AG09309 (cell line): ENCODE measurements around the gene PPP5C.

ENCODE experiments used
- DNase-seq: peaks from one replicate; pipeline ENCODE4 v3.0.0-alpha.2; 2010; ENCODE audit warnings: low read depth
- H3K4me3 ChIP-seq: 2 replicates; pipeline ENCODE4 v1.5.1; 2011; ENCODE audit warnings: mild to moderate bottlenecking, low read depth, low read length, moderate library complexity; ENCODE audit not compliant: control insufficient read depth
- TF ChIP-seq, protein P1 (sequence below): IDR thresholded peaks from 2 replicates; pipeline ENCODE4 v1.5.1; 2011; ENCODE audit warnings: mild to moderate bottlenecking, low read depth, low read length, inconsistent platforms; ENCODE audit not compliant: insufficient read depth, control insufficient read depth; ENCODE audit errors: missing control alignments

The PPP5C gene

DNA sequence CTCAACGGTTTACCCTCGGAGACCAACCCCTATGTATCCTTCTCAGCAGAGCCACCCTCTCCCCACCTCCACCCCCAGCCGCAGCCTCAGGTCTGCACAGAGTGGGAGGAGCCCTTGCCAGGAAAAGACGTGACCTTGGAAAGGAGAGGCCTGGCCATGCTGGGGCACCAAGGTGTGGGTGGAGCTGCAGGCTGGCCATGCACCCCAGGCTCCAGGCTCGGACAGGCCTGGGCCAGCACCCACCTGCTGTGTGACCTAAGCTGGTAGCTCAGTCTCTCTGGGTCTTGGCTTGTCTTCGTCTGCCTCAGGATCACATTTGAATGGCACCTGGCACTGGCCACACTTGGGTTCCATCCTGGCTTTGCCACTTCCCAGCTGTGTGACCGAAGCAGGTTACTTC is 37.0 kb downstream of the PPP5C start:
- DNase-seq: no peak
- no peak overlapping the region for H3K4me3 ChIP-seq
- TF ChIP-seq, protein P1, sequence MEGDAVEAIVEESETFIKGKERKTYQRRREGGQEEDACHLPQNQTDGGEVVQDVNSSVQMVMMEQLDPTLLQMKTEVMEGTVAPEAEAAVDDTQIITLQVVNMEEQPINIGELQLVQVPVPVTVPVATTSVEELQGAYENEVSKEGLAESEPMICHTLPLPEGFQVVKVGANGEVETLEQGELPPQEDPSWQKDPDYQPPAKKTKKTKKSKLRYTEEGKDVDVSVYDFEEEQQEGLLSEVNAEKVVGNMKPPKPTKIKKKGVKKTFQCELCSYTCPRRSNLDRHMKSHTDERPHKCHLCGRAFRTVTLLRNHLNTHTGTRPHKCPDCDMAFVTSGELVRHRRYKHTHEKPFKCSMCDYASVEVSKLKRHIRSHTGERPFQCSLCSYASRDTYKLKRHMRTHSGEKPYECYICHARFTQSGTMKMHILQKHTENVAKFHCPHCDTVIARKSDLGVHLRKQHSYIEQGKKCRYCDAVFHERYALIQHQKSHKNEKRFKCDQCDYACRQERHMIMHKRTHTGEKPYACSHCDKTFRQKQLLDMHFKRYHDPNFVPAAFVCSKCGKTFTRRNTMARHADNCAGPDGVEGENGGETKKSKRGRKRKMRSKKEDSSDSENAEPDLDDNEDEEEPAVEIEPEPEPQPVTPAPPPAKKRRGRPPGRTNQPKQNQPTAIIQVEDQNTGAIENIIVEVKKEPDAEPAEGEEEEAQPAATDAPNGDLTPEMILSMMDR: no peak

DNA sequence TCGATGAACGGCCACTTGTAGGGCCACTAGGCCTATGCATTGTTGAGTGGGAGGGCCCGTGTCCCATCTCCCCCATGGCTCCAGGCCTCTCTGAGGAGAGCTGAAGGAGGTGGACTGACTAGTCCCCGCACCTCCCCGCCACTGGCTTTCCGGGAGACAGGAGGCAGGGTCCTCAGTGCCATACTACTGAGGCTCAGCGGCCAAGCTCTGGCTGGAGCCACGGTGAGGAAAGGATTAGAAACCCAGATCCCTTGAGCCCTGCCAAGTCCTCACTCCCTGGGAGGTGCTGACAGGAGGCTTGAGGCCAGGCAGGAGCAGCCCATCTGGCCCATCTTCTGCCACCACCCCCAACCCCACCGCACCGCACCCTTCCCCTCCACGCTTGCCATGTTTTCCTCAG is 37.5 kb downstream of the PPP5C start:
- DNase-seq: no peak
- TF ChIP-seq, protein P1: no peak

DNA sequence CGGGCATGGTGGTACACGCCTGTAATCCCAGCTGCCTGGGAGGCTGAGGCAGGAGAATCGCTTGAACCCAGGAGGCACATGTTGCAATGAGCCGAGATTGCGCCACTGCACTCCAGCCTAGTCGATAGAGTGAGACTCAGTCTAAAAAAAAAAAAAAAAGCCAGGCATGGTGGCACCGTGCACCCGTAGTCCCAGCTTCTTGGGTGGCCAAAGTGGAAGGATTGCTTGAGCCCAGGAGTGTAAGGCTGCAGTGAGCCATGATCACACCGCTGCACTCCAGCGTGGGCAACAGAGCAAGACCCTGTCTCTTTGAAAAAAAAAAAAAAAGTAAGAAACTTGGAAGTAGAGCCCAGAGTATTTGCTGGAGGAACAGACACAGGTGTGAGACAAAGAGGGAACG is 38.7 kb downstream of the PPP5C start:
- H3K4me3 ChIP-seq: no peak overlapping the region
- TF ChIP-seq, protein P1: no peak
- DNase-seq: no peak

More for the DNA sequence above, 37.5 kb downstream of the PPP5C start:
- no peak overlapping the region for H3K4me3 ChIP-seq

DNA sequence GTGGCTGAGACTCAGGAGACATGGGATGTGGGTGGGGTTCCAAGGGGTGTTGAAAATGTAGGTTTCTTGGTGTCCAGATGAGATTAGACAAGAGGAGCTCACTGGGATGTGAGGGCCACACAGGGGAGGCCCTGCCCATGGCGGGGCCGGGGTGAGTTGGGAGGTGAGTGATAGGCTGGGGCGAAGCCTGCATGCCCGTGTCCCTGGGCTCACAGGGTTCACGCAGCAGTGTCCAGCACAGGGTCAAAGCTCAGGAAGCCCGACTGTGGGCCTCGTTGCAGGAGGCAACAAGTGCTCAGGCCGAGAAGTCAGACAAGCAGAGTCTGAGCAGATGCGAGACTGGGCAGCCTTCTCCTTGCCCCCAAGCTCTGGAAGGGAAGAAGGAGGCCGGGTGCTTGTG is 39.3 kb downstream of the PPP5C start:
- no peak overlapping the region for H3K4me3 ChIP-seq
- TF ChIP-seq, protein P1: no peak
- DNase-seq: no peak

DNA sequence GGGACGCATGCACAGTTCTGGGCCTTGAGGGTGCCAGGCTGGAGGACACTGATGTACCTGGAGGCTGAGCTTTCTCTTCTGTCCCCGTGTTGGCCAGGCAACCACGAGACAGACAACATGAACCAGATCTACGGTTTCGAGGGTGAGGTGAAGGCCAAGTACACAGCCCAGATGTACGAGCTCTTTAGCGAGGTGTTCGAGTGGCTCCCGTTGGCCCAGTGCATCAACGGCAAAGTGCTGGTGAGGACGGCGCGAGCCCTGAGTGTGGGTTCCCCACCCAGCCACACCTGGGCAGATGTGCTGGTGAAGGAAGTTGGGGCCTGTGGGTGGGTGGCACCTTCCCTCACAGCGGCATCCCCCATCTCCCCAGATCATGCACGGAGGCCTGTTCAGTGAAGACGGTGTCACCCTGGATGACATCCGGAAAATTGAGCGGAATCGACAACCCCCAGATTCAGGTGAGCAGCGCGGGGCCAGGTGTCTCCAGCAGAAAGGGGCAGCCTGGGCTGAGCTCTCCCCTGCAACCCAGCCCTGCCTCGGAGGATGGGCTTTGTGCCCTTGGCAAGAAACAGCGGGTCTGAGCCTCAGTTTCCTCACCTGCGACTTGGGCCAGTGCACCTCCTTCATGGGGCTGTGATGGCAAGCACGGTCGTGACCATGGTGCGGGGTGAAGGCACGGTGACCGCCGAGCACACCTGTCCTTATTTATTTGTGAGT is 40.3 kb downstream of the PPP5C start:
- H3K4me3 ChIP-seq: no peak overlapping the region
- DNase-seq: no peak
- TF ChIP-seq, protein P1: no peak

DNA sequence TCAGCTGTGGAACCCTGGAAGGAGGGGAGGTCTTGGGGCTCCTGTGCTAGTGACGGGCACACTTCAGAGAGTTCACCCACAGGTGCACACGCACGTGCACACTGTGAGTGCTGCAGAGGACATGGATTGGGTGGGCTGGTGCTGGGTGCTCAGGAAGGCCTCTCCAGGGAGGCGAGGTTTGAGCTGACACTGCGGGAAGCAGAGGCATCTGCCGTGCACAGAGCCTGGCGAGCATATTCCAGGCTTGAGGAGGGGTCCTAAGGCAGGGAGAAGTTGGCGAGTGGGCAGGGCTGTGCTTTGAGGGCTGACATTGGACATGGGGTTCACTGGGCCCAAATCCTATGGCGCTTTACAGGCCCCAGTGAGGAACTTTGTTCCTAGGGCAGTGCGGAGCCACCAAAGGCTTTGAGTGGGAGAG is 40.8 kb downstream of the PPP5C start:
- TF ChIP-seq, protein P1: no peak
- DNase-seq: no peak
- no peak overlapping the region for H3K4me3 ChIP-seq
